ENCODE results near the gene COL2A1. TPM values are rescaled to one million over a fixed set of nuclear protein-coding genes. Genes with fewer than 3 reads are reported as not detected.

The COL2A1 gene
- total RNA-seq, 4 donors from 2014 or later = not detected

DNA sequence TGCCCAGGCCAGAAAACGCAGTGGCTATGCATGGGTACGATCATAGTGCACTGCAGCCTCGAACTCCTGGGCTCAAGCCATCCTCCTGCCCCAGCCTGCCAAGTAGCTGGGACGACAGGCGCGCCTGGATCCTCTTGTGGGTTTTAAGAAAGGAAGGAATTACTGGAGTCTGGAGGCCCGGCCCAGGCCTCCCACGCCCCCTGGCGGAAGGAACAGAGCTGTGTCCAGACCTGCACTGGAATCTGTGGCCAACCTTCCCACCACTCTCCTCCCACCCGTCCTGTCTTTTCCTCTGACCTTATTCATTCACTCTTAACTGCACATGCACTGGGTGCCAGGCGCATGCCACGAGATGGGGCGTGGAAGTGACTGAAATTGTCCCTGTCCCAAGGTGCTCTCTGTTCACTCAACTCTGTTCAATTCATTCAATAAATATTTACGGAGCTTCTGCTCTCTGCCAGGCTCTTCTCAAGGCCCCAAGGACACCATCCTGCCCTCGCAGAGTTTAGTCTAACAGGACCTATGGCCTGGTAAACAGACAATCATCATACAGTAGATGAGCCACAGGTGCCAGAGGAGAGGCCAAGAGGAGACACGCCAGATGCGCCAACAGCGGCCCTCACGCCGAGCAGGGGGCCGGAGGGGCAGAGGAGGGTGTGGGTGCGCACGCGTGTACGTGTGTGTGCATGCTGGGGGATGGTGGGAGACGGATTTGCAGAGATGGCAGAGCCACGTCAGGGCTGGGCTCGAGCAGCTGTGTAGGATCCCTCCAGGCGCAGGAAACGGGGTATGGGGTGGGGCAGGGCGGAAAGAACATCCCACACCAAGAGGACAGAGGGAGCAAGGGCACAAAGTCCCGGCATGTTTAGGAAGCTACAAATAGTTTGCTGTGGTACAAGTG, 54.6 kb downstream of the COL2A1 start:
- DNase-seq = no peak
- no peaks in the 10 kb centered on the region for H3K9me3 ChIP-seq
- WGBS, 2 donors = 28 to 31% methylated on average over 29 to 30 of the region's 32 CpGs
- TF ChIP-seq, protein P1, sequence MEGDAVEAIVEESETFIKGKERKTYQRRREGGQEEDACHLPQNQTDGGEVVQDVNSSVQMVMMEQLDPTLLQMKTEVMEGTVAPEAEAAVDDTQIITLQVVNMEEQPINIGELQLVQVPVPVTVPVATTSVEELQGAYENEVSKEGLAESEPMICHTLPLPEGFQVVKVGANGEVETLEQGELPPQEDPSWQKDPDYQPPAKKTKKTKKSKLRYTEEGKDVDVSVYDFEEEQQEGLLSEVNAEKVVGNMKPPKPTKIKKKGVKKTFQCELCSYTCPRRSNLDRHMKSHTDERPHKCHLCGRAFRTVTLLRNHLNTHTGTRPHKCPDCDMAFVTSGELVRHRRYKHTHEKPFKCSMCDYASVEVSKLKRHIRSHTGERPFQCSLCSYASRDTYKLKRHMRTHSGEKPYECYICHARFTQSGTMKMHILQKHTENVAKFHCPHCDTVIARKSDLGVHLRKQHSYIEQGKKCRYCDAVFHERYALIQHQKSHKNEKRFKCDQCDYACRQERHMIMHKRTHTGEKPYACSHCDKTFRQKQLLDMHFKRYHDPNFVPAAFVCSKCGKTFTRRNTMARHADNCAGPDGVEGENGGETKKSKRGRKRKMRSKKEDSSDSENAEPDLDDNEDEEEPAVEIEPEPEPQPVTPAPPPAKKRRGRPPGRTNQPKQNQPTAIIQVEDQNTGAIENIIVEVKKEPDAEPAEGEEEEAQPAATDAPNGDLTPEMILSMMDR (IDR thresholded peaks at IDR 0.05) = peak; percentile 58 to 90 (median 84)
- no peak for TF ChIP-seq POLR2A (IDR thresholded peaks at IDR 0.05)
- H3K27ac ChIP-seq = peak overlapping the region in 3 of 4 donors; percentile 21 to 54 (median 23)
- H3K36me3 ChIP-seq = no peaks in the 10 kb centered on the region
- intact Hi-C loops (cut with DNase I) = loop anchor here (10.0 kb wide), 2 partner anchors 85 to 225 kb away; partner anchors contain the start of gene ENDOU
- no peak overlapping the region for H3K4me3 ChIP-seq
- H3K4me1 ChIP-seq = peaks cover 10 to 46% (median 12%) of the 10 kb centered on the region in 3 donors
- H3K27me3 ChIP-seq = no peaks in the 10 kb centered on the region

DNA sequence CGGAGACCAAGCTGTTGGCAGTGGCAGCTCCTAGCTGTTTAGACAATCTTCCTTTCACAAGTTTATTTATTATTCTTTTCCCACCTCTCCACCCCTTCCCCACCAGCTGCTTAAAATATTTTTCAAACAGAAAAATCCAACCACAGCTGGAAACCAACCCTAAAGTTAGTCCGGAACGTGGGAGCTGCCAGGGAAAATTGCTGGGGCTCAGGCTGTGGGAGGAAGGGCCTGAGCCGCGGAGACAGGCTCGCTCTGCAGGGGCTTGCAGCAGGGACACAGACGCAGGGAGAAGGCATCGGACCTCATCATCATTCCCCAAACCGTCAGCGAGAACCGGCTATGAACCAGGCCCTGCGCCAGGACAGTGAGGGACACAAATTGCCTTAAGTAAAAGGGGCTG, 56.9 kb downstream of the COL2A1 start:
- TF ChIP-seq, protein P1 (IDR thresholded peaks at IDR 0.05) = no peak
- TF ChIP-seq POLR2A (IDR thresholded peaks at IDR 0.05) = no peak
- DNase-seq = no peak
- no peak overlapping the region for H3K4me3 ChIP-seq
- no peaks in the 10 kb centered on the region for H3K9me3 ChIP-seq
- H3K27ac ChIP-seq = peak overlapping the region in 1 of 4 donors; percentile 38
- H3K36me3 ChIP-seq = no peaks in the 10 kb centered on the region
- peaks cover 0 to 14% (median 0%) of the 10 kb centered on the region in 4 donors for H3K27me3 ChIP-seq
- peaks cover 10 to 48% (median 12%) of the 10 kb centered on the region in 3 donors for H3K4me1 ChIP-seq
- intact Hi-C loops (cut with DNase I) = no loop called here
- 12 to 63% methylated on average over 5 to 12 of the region's 12 CpGs for WGBS, 2 donors

DNA sequence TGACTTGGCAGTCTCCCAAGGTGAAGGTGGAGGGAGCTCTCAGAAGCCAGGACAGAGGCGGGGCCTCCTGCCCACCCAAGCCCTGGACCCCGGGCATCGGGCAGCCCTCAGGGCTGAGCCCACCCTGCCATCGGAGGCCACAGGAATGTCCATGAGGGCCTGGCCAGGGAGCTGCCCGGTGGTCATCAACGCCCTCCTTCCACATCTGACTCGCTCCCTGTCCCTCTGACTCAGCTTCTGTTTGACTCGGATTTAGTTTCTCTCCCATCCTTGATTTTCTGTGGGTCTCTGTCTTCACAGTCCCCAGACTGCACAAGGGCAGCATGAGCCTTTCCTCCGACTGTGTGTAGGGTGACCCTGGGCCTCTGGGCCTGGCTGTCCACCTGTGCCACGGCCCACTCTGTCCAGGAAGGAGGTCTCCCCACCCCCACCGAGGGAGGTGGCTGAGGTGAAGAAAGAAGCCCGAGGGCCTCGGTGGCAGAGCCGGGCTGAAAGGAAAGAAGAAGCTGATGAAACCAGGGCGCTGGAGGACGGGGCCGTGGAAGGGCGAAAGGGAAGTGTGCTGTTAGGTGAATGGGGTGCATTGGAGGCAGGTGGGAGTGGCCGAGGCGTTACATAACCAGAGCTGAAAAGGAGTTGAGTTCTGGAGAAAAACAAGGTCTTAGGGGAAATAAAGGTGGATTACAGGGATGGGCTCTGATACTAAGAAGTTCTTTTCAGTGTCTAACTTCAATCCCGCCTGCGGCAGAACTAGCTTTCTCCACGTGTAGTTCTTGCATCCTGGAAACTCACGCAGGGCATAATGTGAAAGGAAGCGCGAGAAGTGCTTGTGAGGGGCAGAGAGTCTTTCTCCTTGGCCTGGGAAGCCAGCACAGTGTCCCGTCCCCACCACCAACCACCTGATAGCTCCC, 57.6 kb downstream of the COL2A1 start:
- peak overlapping the region in 2 of 4 donors; percentile 36 to 38 for H3K27ac ChIP-seq
- intact Hi-C loops (cut with DNase I) = no loop called here
- H3K36me3 ChIP-seq = no peaks in the 10 kb centered on the region
- no peak for DNase-seq
- TF ChIP-seq, protein P1 (IDR thresholded peaks at IDR 0.05) = no peak
- no peak for TF ChIP-seq POLR2A (IDR thresholded peaks at IDR 0.05)
- peaks cover 0 to 21% (median 0%) of the 10 kb centered on the region in 4 donors for H3K27me3 ChIP-seq
- H3K4me1 ChIP-seq = peaks cover 10 to 52% (median 12%) of the 10 kb centered on the region in 3 donors
- WGBS, 2 donors = 41 to 45% methylated on average over 16 to 22 of the region's 27 CpGs
- no peaks in the 10 kb centered on the region for H3K9me3 ChIP-seq
- H3K4me3 ChIP-seq = no peak overlapping the region

DNA sequence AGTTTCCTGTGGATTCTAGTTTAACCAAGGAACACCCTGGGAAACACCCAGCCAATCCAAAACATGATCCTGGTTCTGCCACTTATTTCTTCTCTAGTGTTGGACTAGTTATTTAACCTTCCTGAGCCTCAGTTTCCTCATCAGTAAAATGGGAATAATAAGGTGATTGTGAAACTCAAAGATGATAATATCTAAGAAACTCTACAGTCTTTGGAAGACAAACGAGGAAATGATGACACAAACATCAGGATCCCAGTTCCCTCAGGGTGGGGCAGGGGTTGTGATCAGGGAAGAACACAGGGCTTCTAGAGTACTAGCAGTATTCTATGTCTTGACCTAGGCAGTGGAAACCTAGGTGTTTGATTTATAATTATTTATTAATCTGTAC, 58.9 kb downstream of the COL2A1 start:
- intact Hi-C loops (cut with DNase I) = no loop called here
- Histone ChIP-seq H3K27ac (no peak overlapping the region), H3K4me1 (peaks cover 10 to 52% (median 12%) of the 10 kb centered on the region in 3 donors), H3K4me3 (no peak overlapping the region), H3K27me3 (peaks cover 0 to 32% (median under 1%) of the 10 kb centered on the region in 4 donors), H3K9me3 (no peaks in the 10 kb centered on the region), H3K36me3 (no peaks in the 10 kb centered on the region)
- DNase-seq = no peak
- WGBS, 2 donors = 21 to 37% methylated on average over 1 of the region's 1 CpG
- TF ChIP-seq, protein P1 (IDR thresholded peaks at IDR 0.05) = no peak
- no peak for TF ChIP-seq POLR2A (IDR thresholded peaks at IDR 0.05)
